HAP-1 (cell line): ENCODE results near the gene TMEM273.
"Not testable (repeated sequence)": the region's sequence is repeated elsewhere in the genome, so short reads cannot be mapped to it uniquely, and the experiment has no call there.

ENCODE experiments used
- DNase-seq, 2 experiments: peaks; one replicate each; pipeline ENCODE4 v3.0.0-alpha.2; 2016 to 2020; ENCODE audit warnings: low spot score in 2 of 2
- H3K27me3 ChIP-seq: fragments of 250-450 bp; sonication (Bioruptor Pico); 2 replicates; pipeline ENCODE4 v1.5.1; 2020; ENCODE audit warnings: low read depth, mild to moderate bottlenecking, moderate library complexity
- H3K36me3 ChIP-seq: fragments of 250-450 bp; sonication (Bioruptor Pico); replicated peaks from 2 replicates; pipeline ENCODE4 v1.5.1; 2020; ENCODE audit warnings: mild to moderate bottlenecking
- H3K4me1 ChIP-seq: fragments of 250-450 bp; sonication (Bioruptor Pico); 2 replicates; pipeline ENCODE4 v1.5.1; 2020; ENCODE audit warnings: mild to moderate bottlenecking
- H3K4me3 ChIP-seq: fragments of 250-450 bp; sonication (Bioruptor Pico); 2 replicates; pipeline ENCODE4 v1.5.1; 2020; ENCODE audit warnings: mild to moderate bottlenecking, moderate library complexity
- H3K9me3 ChIP-seq: fragments of 250-450 bp; sonication (Bioruptor Pico); 2 replicates; pipeline ENCODE4 v1.5.1; 2020; ENCODE audit warnings: mild to moderate bottlenecking, moderate library complexity
- in situ Hi-C: fragments of 300-500 bp; cut with MboI; formaldehyde crosslinking; loops from 3 replicates; pipeline ENCODE4 v1.14.3; 2020; ENCODE audit warnings: low sequenced_read_pairs, inconsistent platforms, mixed read lengths

The TMEM273 gene

DNA sequence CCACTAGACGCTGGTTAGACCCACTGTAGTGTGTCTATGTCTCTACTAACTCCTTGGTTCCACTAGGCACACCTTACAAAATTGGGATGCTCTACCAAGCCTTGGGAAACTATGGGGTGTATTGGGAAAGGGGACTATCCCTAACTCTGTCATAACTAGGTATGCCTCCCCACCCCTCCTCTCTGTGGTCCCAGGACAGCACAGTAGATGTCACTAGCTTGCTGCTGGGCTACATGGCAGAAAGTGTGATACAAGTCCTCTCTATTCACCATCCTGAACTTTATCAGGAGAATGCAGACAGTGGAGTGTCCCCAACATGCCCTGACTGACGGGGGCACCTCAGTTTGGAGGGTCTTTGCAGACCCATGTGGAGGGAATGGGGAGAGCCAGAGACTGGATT is 30.3 kb upstream of the TMEM273 start:
- H3K4me1 ChIP-seq, result no peaks in the 10 kb centered on the region
- H3K9me3 ChIP-seq, result no peaks in the 10 kb centered on the region
- H3K36me3 ChIP-seq, result no peaks in the 10 kb centered on the region
- no peak overlapping the region for H3K4me3 ChIP-seq
- no peak for DNase-seq
- H3K27me3 ChIP-seq, result no peaks in the 10 kb centered on the region
- in situ Hi-C loops, result no loop called here

DNA sequence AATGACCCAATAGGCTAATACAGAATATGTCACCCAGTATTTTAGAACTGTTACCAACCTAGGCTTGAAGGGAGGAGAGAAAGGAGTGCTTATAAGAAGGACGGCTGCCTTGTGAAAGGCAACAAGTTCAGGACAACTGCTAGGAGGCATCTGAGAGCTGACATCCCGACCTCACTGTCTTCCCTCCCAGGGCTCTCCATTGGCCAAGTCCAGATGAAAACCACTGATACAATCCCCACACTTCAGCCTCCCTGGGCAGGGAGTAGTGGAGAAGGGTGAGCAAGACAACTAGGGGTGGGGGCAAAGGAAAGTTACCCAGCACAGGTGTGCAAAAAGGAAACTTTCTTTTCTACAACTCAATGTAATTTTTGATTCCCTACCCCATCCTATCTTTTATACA is 29.5 kb upstream of the TMEM273 start:
- in situ Hi-C loops, result no loop called here
- Histone ChIP-seq H3K9me3 (no peaks in the 10 kb centered on the region), H3K4me3 (no peak overlapping the region), H3K27me3 (no peaks in the 10 kb centered on the region), H3K4me1 (no peaks in the 10 kb centered on the region), H3K36me3 (no peaks in the 10 kb centered on the region)
- DNase-seq, result no peak

DNA sequence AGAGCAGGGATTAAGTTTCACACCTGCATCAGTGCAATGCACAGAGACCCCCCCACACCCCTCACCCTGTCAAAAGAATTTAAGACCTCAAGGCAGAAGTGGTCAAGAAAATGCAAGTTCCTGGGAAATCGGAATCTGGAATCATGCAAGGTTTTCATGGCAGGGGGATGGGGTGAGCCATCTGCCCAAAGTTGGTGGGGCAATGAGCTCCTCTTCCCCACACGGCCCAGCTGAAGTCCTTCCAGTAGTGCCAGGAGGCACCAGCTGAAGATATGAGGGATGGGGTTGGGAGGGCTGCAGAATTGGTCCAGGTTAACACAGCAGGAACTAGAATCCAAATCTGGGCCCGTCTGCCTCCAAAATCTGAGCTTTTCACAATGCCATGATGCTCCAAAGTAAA is 25.0 kb upstream of the TMEM273 start:
- Histone ChIP-seq H3K27me3 (no peaks in the 10 kb centered on the region), H3K4me3 (no peak overlapping the region), H3K36me3 (no peaks in the 10 kb centered on the region), H3K9me3 (no peaks in the 10 kb centered on the region), H3K4me1 (no peaks in the 10 kb centered on the region)
- in situ Hi-C loops, result no loop called here
- no peak for DNase-seq

DNA sequence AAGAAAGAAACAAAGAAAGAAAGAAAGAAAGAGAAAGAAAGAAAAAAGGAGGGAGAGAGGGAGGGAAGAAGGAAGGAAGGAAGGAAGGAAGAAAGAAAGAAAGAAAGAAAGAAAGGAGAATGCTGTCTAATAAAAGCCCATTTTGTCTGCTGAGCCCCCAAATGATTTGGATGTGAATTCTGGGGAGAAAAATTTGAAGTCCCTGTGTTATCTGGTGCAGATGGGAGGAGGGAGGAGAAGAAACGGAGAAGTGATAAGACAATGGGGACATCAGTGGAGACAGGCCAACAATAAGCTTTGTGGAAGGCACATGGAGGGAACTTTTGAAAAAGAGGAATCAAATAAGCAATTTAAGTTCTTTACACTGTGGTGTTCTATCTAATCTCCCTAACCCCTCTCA is 24.6 kb upstream of the TMEM273 start:
- no peak for DNase-seq
- no peak overlapping the region for H3K4me3 ChIP-seq
- no peaks in the 10 kb centered on the region for H3K4me1 ChIP-seq
- no peaks in the 10 kb centered on the region for H3K27me3 ChIP-seq
- in situ Hi-C loops, result no loop called here
- no peaks in the 10 kb centered on the region for H3K36me3 ChIP-seq
- no peaks in the 10 kb centered on the region for H3K9me3 ChIP-seq

DNA sequence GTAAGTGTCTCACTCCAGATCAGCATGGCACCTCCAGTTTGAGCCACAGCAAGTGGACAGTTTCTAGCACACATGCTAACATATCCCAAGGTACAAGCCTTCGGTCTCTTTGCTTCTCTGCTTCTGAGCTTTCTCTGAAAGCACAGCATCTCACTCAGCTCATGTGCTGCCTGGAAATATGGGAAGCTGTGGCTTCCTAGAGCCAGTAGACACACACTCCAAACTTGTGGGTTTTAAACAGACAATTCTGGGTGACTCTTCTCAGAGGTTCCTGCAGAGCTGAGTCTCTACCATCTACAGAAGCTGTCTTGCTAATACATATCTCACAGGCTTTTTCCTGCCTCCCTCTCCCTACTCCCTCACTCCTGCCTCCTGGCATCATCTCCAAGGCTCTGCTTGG is 23.9 kb upstream of the TMEM273 start:
- no peak for DNase-seq

DNA sequence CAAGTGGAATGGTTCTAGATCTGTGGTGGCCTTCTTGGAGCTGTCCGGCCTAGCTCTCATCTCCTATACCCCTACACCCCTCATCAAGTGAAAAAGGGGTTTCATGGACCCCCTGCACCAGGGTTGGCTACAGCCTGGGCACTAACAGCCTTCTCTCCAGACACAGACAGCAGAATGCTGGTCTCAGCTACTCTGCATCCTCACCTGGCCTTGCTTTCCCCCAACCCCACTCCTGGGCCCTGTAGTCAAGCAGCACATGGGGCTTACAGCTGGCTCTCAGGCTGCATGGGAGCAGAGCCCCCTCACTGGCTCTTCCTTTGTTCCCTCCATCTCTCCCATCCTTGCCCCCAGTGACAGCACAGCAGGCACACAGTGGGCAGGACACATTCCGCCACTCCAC is 20.8 kb upstream of the TMEM273 start:
- H3K4me3 ChIP-seq, result no peak overlapping the region
- no peak for DNase-seq

More for the DNA sequence above, 23.9 kb upstream of the TMEM273 start:
- H3K4me3 ChIP-seq, result no peak overlapping the region
- H3K4me1 ChIP-seq, result no peaks in the 10 kb centered on the region
- H3K36me3 ChIP-seq, result no peaks in the 10 kb centered on the region
- H3K9me3 ChIP-seq, result no peaks in the 10 kb centered on the region
- in situ Hi-C loops, result no loop called here
- no peaks in the 10 kb centered on the region for H3K27me3 ChIP-seq

DNA sequence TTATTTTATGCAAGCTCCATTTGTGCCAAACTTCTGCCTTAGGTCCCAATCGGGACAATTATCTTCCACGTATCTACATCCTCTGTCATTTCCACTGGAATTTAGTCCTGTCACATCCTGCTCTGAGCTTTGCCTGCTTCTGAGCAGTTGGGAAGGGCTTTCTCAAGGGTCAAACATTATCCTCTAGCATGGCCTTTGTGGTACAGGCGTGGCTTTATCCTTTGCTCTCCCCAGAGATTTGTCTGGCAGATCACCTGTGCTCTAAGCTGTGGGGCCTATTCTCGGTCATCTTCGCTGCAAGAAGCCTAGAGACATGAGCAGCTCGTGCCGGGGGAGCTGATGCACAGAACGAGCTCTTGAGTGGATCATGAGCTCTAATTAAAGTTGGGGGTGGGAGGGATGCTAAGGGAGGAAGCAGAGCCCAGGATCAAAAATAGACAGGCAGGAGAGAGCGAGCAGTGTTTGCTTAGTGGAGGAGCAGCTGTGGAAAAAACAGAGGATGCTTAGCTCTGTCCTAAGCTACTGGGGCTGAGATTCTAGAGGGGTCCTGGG is 19.8 kb upstream of the TMEM273 start:
- Histone ChIP-seq H3K27me3 (no peaks in the 10 kb centered on the region), H3K4me3 (no peak overlapping the region), H3K4me1 (no peaks in the 10 kb centered on the region), H3K9me3 (no peaks in the 10 kb centered on the region), H3K36me3 (no peaks in the 10 kb centered on the region)
- in situ Hi-C loops, result no loop called here
- no peak for DNase-seq

More for the DNA sequence above, 20.8 kb upstream of the TMEM273 start:
- no peaks in the 10 kb centered on the region for H3K36me3 ChIP-seq
- H3K27me3 ChIP-seq, result no peaks in the 10 kb centered on the region
- H3K4me1 ChIP-seq, result no peaks in the 10 kb centered on the region
- no peaks in the 10 kb centered on the region for H3K9me3 ChIP-seq
- in situ Hi-C loops, result no loop called here

DNA sequence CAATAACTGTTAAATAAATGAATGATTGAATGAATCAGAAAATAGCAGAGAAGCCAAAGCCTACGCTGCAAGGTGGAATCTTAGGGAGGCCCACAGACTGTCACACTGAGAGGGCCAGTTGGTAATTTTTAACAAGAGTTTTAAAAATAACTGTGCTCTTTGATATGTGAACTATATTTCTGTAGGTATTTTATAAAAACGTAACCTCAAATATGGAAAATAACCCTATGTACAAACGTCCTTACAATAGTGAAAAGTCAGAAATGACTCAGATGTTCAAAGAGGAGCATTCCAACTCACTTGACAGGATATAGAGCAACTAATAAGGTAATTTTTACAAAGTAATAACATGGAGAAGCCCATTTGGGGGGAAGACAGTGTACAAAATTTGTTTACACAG is 18.9 kb upstream of the TMEM273 start:
- no peak overlapping the region for H3K4me3 ChIP-seq
- no peaks in the 10 kb centered on the region for H3K9me3 ChIP-seq
- no peaks in the 10 kb centered on the region for H3K36me3 ChIP-seq
- no peak for DNase-seq
- in situ Hi-C loops, result no loop called here
- H3K4me1 ChIP-seq, result no peaks in the 10 kb centered on the region
- no peaks in the 10 kb centered on the region for H3K27me3 ChIP-seq

DNA sequence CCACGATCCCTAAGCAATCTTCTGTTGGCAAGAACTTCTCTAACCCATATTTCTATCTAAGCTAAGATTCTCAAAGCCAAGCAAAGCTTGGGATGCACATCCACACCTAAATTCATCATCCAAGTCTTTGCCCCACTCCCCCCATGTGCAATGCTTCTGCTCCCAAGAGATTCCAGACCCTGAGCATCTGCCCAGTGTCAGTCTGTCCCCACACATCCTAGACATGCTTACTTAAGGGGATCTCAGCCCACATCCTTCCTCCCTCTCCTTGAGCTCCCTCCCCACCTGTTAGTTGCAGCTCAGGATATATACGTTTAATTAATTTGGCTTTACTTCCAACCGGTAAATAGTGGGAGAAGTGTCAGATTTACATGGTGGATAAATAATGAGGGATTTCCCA is 17.0 kb upstream of the TMEM273 start:
- in situ Hi-C loops, result no loop called here

DNA sequence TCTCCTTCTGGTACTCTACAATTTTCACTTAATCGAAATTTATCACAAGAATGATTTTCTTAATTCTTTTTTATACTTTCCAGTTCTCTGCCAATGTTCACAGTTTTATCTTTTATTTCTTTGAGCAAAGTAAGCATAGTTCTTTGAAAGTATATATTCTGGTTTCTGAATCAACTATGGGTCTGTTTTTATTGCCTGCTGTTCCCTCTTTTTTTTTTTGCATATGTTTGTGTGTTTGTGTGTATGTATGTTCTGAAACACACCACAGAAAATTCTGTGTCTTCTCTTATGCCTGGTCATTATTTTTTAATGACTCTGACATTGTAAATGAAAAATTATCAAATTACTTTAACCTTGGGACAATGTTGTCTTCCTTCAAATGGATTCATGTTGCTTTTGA is 15.9 kb upstream of the TMEM273 start:
- Histone ChIP-seq H3K4me1 (no peaks in the 10 kb centered on the region), H3K4me3 (no peak overlapping the region), H3K27me3 (no peaks in the 10 kb centered on the region), H3K9me3 (no peaks in the 10 kb centered on the region), H3K36me3 (no peaks in the 10 kb centered on the region)
- in situ Hi-C loops, result no loop called here
- no peak for DNase-seq

More for the DNA sequence above, 17.0 kb upstream of the TMEM273 start:
- H3K4me3 ChIP-seq, result no peak overlapping the region
- H3K9me3 ChIP-seq, result no peaks in the 10 kb centered on the region
- no peaks in the 10 kb centered on the region for H3K27me3 ChIP-seq
- no peaks in the 10 kb centered on the region for H3K4me1 ChIP-seq
- no peak for DNase-seq
- no peaks in the 10 kb centered on the region for H3K36me3 ChIP-seq

DNA sequence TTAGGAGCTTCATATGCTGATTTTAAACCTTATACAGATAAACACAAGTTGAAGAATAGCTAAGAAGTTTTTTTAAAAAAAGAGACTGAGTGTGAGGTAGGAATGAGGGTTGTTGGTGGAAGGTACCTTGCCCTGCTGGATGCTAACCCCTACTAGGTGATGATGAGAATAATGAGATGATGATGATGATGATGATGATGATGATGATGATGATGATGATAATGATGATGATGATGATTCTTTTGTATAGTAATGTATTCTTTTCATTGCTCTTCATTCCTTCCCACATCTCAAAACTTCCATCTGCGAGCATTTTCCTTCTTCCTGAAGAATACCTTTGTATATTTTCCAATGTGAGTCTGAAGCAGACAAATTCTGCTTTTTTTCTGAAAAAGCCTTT is 14.1 kb upstream of the TMEM273 start:
- no peaks in the 10 kb centered on the region for H3K9me3 ChIP-seq
- H3K4me1 ChIP-seq, result no peaks in the 10 kb centered on the region
- DNase-seq, result no peak
- in situ Hi-C loops, result no loop called here
- no peak overlapping the region for H3K4me3 ChIP-seq
- no peaks in the 10 kb centered on the region for H3K27me3 ChIP-seq
- H3K36me3 ChIP-seq, result no peaks in the 10 kb centered on the region

DNA sequence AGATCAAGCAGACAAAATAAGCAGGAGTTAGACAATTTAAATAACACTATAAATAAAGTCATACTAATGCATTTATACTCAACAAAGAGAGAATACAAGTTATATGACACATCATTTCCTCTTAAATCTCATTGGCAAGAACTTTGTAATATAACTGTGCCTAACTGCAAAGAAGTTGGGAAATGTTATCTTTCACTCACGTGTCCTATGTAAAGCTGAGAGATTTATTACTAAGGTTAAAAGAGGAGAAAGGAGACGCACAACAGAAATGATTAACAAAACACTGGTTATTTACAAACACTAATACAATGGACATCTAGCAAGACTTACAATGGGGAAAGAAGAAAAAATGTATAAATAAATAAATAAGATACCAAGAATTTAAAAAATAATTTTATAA is 12.7 kb upstream of the TMEM273 start:
- H3K27me3 ChIP-seq, result no peaks in the 10 kb centered on the region
- no peaks in the 10 kb centered on the region for H3K9me3 ChIP-seq

DNA sequence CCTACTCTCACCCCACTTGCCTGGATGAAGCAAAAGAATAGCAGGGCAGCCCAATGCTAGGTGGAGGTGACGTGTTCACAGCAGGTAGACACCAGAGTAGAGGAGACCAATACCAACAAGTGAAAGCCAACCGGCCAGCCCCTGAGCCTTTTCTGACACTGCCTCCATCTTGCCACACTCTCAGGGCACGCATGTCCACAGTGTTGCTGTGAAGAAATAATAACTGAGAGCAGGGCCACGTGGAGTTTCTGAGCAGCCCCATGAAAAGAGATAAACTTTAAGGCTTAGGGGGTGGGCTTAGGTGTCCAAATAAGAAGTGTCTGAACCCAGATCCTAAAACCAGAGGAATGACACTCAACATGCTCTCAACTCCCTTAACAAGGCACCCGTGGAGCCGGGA is 9.0 kb upstream of the TMEM273 start:
- no peak overlapping the region for H3K4me3 ChIP-seq
- no peaks in the 10 kb centered on the region for H3K36me3 ChIP-seq
- no peaks in the 10 kb centered on the region for H3K27me3 ChIP-seq
- no peaks in the 10 kb centered on the region for H3K4me1 ChIP-seq
- DNase-seq, result no peak
- H3K9me3 ChIP-seq, result no peaks in the 10 kb centered on the region
- in situ Hi-C loops, result no loop called here

More for the DNA sequence above, 12.7 kb upstream of the TMEM273 start:
- Histone ChIP-seq H3K36me3 (no peaks in the 10 kb centered on the region), H3K4me1 (no peaks in the 10 kb centered on the region), H3K4me3 (no peak overlapping the region)
- in situ Hi-C loops, result no loop called here
- DNase-seq, result no peak

DNA sequence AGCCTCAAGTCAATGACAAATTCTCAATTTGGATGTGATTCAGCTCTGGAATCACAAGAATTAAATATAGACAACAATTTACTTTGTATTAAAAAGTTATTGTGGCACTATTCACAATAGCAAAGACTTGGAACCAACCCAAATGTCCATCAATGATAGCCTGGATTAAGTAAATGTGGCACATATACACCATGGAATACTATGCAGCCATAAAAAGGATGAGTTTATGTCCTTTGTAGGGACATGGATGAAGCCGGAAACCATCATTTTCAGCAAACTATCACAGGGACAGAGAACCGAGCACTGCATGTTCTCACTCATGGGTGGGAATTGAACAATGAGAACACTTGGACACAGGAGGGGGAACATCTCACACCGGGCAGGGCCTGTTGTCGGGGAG is 7.7 kb upstream of the TMEM273 start:
- H3K4me1 ChIP-seq, DNase-seq, in situ Hi-C loops, H3K4me3 ChIP-seq, H3K9me3 ChIP-seq, H3K36me3 ChIP-seq, H3K27me3 ChIP-seq: not testable (repeated sequence)

DNA sequence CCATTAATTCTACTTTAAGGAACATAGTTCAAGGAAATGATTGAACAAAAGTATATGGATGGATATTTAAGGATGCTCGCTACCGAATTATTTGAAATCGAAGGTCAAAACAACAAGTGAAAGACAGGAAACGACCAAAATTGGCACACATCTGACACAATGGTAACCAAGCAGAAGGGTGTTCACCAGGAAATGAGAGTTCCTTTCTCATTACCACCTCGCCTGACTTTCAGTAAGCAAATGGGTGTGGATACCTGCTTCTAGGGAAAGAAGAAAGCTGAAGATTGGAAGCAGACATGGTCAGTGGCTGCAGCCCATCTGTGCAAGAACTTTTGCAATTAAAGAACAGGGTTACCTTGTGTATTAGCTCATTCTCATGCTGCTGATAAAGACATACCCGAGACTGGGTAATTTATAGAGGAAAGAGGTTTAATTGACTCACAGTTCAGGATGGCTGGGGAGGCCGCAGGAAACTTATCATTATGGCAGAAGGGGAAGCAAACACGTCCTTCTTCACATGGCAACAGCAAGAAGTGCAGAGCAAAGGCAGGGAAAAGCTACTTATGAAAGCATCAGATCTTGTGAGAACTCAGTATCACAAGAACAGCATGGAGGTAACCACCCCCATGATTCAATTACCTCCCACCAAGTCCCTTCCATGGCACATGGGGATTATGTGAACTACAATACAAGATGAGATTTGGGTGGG is 6.2 kb upstream of the TMEM273 start:
- Histone ChIP-seq H3K4me1 (no peaks in the 10 kb centered on the region), H3K36me3 (no peaks in the 10 kb centered on the region), H3K27me3 (no peaks in the 10 kb centered on the region), H3K4me3 (no peak overlapping the region), H3K9me3 (no peaks in the 10 kb centered on the region)
- no peak for DNase-seq
- in situ Hi-C loops, result no loop called here
